Gastroesophageal sphincter (tissue), 4 donors: ENCODE measurements around the gene CPM. TPM values are rescaled to one million over a fixed set of nuclear protein-coding genes. Genes with fewer than 3 reads are reported as not detected.

ENCODE experiments used
- ATAC-seq: fragments of 150-250 bp; one replicate; pipeline ENCODE4 v1.9.1; 2016; ENCODE audit warnings: mild to moderate bottlenecking, moderate library complexity
- H3K27ac ChIP-seq, 4 donors: fragments of 200-600 bp; sonication (generic) in 3 of 4; 1 replicate in 3 of 4; 2 replicates in 1 of 4; pipeline ENCODE4 v1.5.1; 2016 to 2019
- H3K27me3 ChIP-seq: fragments of 200-600 bp; sonication (generic); one replicate; pipeline ENCODE4 v1.5.1; 2019
- H3K36me3 ChIP-seq, 2 donors: fragments of 200-600 bp; sonication (generic); one replicate each; pipeline ENCODE4 v1.5.1; 2019; ENCODE audit warnings: control low read depth in 1 of 2
- H3K4me1 ChIP-seq, 3 donors: fragments of 200-600 bp; sonication (generic); 1 replicate in 2 of 3; 2 replicates in 1 of 3; pipeline ENCODE4 v1.5.1; 2016 to 2019; ENCODE audit warnings: control low read depth in 2 of 3
- H3K4me3 ChIP-seq, 2 donors: fragments of 200-600 bp; sonication (generic); one replicate each; pipeline ENCODE4 v1.5.1; 2019; ENCODE audit warnings: mild to moderate bottlenecking in 1 of 2, moderate library complexity in 1 of 2
- H3K9me3 ChIP-seq, 3 donors: fragments of 200-600 bp; sonication (generic); one replicate each; pipeline ENCODE4 v1.5.1; 2017 to 2019; ENCODE audit warnings: control low read depth in 2 of 3
- CTCF ChIP-seq, 4 experiments: fragments of 200-600 bp in 2 of 4; fragments of 450-650 bp in 2 of 4; sonication (generic) in 1 of 4; IDR thresholded peaks; one replicate each; pipeline ENCODE4 v1.5.1; 2017 to 2019; ENCODE audit warnings: antibody characterized with exemption in 4 of 4, mild to moderate bottlenecking in 2 of 4, moderate library complexity in 2 of 4
- EP300 ChIP-seq: sonication (generic); formaldehyde crosslinking; IDR thresholded peaks from one replicate; pipeline ENCODE4 v1.6.1; 2017; ENCODE audit warnings: antibody characterized with exemption, mild to moderate bottlenecking
- POLR2A ChIP-seq, 2 donors: fragments of 450-650 bp; IDR thresholded peaks; one replicate each; pipeline ENCODE4 v1.6.1; 2017; ENCODE audit warnings: antibody characterized with exemption in 2 of 2, mild to moderate bottlenecking in 2 of 2, moderate library complexity in 1 of 2
- POLR2AphosphoS5 ChIP-seq: sonication (generic); formaldehyde crosslinking; IDR thresholded peaks from one replicate; pipeline ENCODE4 v1.6.1; 2017; ENCODE audit warnings: antibody characterized with exemption
- WGBS, 2 donors: methylation state at CpG; one replicate each; pipeline ENCODE4 v1.1.5; 2018; ENCODE audit warnings: low coverage in 1 of 2; 5-methylcytosine and 5-hydroxymethylcytosine counted together
- total RNA-seq, 4 donors: library from RNA; depleted of rRNA; stranded (reverse); fragments of >200 nt; gene quantifications; one replicate each; pipeline ENCODE4 v1.1.0, GENCODE V29; 2016

Gene CPM
- 10 to 100 TPM; 24.9 to 57.3 (median 50.5) TPM for total RNA-seq

GRCh38 chr12:68932961-68933893 lies at the start of gene CPM:
TSS of gene CPM (minus strand) at chr12:68933171. CDS start at chr12:68932837, 334 bp downstream.
- H3K4me1 ChIP-seq: peaks cover 0 to 17% (median 0%) of the 10 kb centered on the region in 3 donors
- H3K9me3 ChIP-seq: no peaks in the 10 kb centered on the region
- no peaks in the 10 kb centered on the region for H3K36me3 ChIP-seq
- peak; percentile 93 for ATAC-seq
- H3K27me3 ChIP-seq: peaks cover 23% of the 10 kb centered on the region
- TF ChIP-seq EP300 (no peak), CTCF (IDR thresholded peaks at IDR 0.05) (peak in 1 of 4 experiments; percentile 3), POLR2AphosphoS5 (peak; percentile 31), POLR2A (IDR thresholded peaks at IDR 0.05) (peak; percentile 75 to 89)
- 17 to 25% methylated on average over 2 to 4 of the region's 96 CpGs for WGBS, 2 donors
- H3K4me3 ChIP-seq: peak within 1 kb of the TSS; percentile 62 to 75
- peak within 1 kb of the TSS; percentile 22 to 73 (median 61) for H3K27ac ChIP-seq

GRCh38 chr12:68981516-68981915 lies 48.5 kb upstream of the CPM start:
- H3K36me3 ChIP-seq: no peaks in the 10 kb centered on the region
- ATAC-seq: no peak
- 64% methylated on average over 3 to 4 of the region's 4 CpGs for WGBS, 2 donors
- H3K4me1 ChIP-seq: peaks cover 0 to 11% (median 0%) of the 10 kb centered on the region in 3 donors
- H3K27me3 ChIP-seq: no peaks in the 10 kb centered on the region
- no peak overlapping the region for H3K4me3 ChIP-seq
- no peak overlapping the region for H3K27ac ChIP-seq
- H3K9me3 ChIP-seq: peaks cover 0 to 12% (median 0%) of the 10 kb centered on the region in 3 donors
- TF ChIP-seq POLR2A (IDR thresholded peaks at IDR 0.05) (no peak), EP300 (no peak), POLR2AphosphoS5 (no peak), CTCF (IDR thresholded peaks at IDR 0.05) (no peak)

- no peaks in the 10 kb centered on the region for H3K27me3 ChIP-seq
- H3K9me3 ChIP-seq: peaks cover 0 to 12% (median 0%) of the 10 kb centered on the region in 3 donors
- H3K4me1 ChIP-seq: peaks cover 0 to 11% (median 0%) of the 10 kb centered on the region in 3 donors
- no peak for ATAC-seq
- WGBS, 2 donors: 90 to 94% methylated on average over 2 to 9 of the region's 10 CpGs
- no peak for TF ChIP-seq CTCF (IDR thresholded peaks at IDR 0.05)
- no peak for TF ChIP-seq POLR2A (IDR thresholded peaks at IDR 0.05)
- no peak for TF ChIP-seq POLR2AphosphoS5
- no peak for TF ChIP-seq EP300
- no peak overlapping the region for H3K27ac ChIP-seq
- H3K4me3 ChIP-seq: no peak overlapping the region
- no peaks in the 10 kb centered on the region for H3K36me3 ChIP-seq
Measured at GRCh38 chr12:68980476-68981212, 47.7 kb upstream of the CPM start.

GRCh38 chr12:68978678-68979077 lies 45.7 kb upstream of the CPM start:
- 84 to 89% methylated on average over 2 of the region's 2 CpGs for WGBS, 2 donors
- H3K27ac ChIP-seq: no peak overlapping the region
- no peaks in the 10 kb centered on the region for H3K36me3 ChIP-seq
- H3K27me3 ChIP-seq: no peaks in the 10 kb centered on the region
- no peak for ATAC-seq
- peaks cover 0 to 10% (median 0%) of the 10 kb centered on the region in 3 donors for H3K9me3 ChIP-seq
- no peak overlapping the region for H3K4me3 ChIP-seq
- no peak for TF ChIP-seq POLR2AphosphoS5
- TF ChIP-seq EP300: no peak
- no peak for TF ChIP-seq POLR2A (IDR thresholded peaks at IDR 0.05)
- no peak for TF ChIP-seq CTCF (IDR thresholded peaks at IDR 0.05)
- peaks cover 0 to 11% (median 0%) of the 10 kb centered on the region in 3 donors for H3K4me1 ChIP-seq
